K562 (cell line): ENCODE results near the gene EVL. TPM values are rescaled to one million over a fixed set of nuclear protein-coding genes. Genes with fewer than 3 reads are reported as not detected.
A peak's percentile ranks its signal among the peaks of the same experiment; 100 is the strongest.

ENCODE experiments used
- AFF1 ChIP-seq, 2 experiments: fragments of 450-650 bp; IDR thresholded peaks; 2 replicates each; pipeline ENCODE4 v1.6.1; 2018; ENCODE audit warnings: mild to moderate bottlenecking in 2 of 2, low read depth in 1 of 2; ENCODE audit not compliant: partially characterized antibody in 2 of 2
- ARID2 ChIP-seq: fragments of 450-650 bp; IDR thresholded peaks from 2 replicates; pipeline ENCODE4 v1.6.1; 2017; ENCODE audit warnings: antibody characterized with exemption, mild to moderate bottlenecking
- ATF4 ChIP-seq: fragments of 450-650 bp; formaldehyde crosslinking; IDR thresholded peaks from 2 replicates; pipeline ENCODE4 v1.4.0; 2022; ENCODE audit warnings: mild to moderate bottlenecking, moderate library complexity
- BRD9 ChIP-seq: fragments of 450-650 bp; IDR thresholded peaks from 2 replicates; pipeline ENCODE4 v1.6.1; 2018; ENCODE audit warnings: low read depth; ENCODE audit not compliant: partially characterized antibody
- CTCFL ChIP-seq: IDR thresholded peaks from 2 replicates; pipeline ENCODE4 v1.6.1; 2011; ENCODE audit warnings: borderline replicate concordance, low read depth, mild to moderate bottlenecking, moderate library complexity, low read length; ENCODE audit not compliant: insufficient read depth, poor library complexity, severe bottlenecking
- HCFC1 ChIP-seq: IDR thresholded peaks from 2 replicates; pipeline ENCODE4 v1.6.1; 2012; ENCODE audit warnings: low read depth, low read length, improper control_type of control experiment
- ILF3 ChIP-seq: fragments of 450-650 bp; IDR thresholded peaks from 2 replicates; pipeline ENCODE4 v1.6.1; 2018; ENCODE audit warnings: antibody characterized with exemption, mild to moderate bottlenecking, moderate library complexity, borderline replicate concordance
- JUND ChIP-seq, 2 experiments: IDR thresholded peaks; 2 replicates in 1 of 2; 3 replicates in 1 of 2; pipeline ENCODE4 v1.6.1; 2011; ENCODE audit warnings: borderline replicate concordance in 2 of 2, low read depth in 2 of 2, low read length in 2 of 2, improper control_type of control experiment in 1 of 2, missing biosample characterization in 1 of 2, missing genetic modification characterization in 1 of 2, missing genetic modification reagents in 1 of 2
- KLF13 ChIP-seq: fragments of 450-650 bp; IDR thresholded peaks from 2 replicates; pipeline ENCODE4 v1.6.1; 2016; ENCODE audit warnings: missing genetic modification characterization, low read depth, mild to moderate bottlenecking, missing compliant biosample characterization, moderate library complexity, borderline replicate concordance
- PPARD ChIP-seq: fragments of 250-450 bp; sonication (Bioruptor Pico); IDR thresholded peaks from 2 replicates; pipeline ENCODE4 v1.8.0; 2022; ENCODE audit warnings: inconsistent platforms, mild to moderate bottlenecking, moderate library complexity
- RBM22 ChIP-seq: fragments of 200-400 bp; formaldehyde crosslinking; IDR thresholded peaks from 2 replicates; pipeline ENCODE4 v1.6.1; 2018; ENCODE audit warnings: low read length, low read depth; ENCODE audit not compliant: poor library complexity, severe bottlenecking
- RFX7 ChIP-seq: fragments of 250-450 bp; sonication (Bioruptor Pico); IDR thresholded peaks from 2 replicates; pipeline ENCODE4 v1.5.1; 2021; ENCODE audit warnings: mild to moderate bottlenecking
- SAFB ChIP-seq: fragments of 200-400 bp; formaldehyde crosslinking; IDR thresholded peaks from 2 replicates; pipeline ENCODE4 v1.6.1; 2017; ENCODE audit warnings: low read depth, low read length, borderline replicate concordance
- STAG1 ChIP-seq: sonication (generic); formaldehyde crosslinking; IDR thresholded peaks from 2 replicates; pipeline ENCODE4 v1.5.0; 2020; ENCODE audit warnings: missing genetic modification reagents, borderline replicate concordance
- TCFL5 ChIP-seq: fragments of 250-450 bp; sonication (Bioruptor Pico); conservative IDR thresholded peaks from 2 replicates; pipeline ENCODE4 v1.6.1; 2021; ENCODE audit warnings: mild to moderate bottlenecking, moderate library complexity, matching md5 sums
- TFAM ChIP-seq: fragments of 250-450 bp; sonication (Bioruptor Pico); conservative IDR thresholded peaks from 2 replicates; pipeline ENCODE4 v1.5.0; 2021; ENCODE audit warnings: mild to moderate bottlenecking, moderate library complexity
- TFAP4 ChIP-seq: sonication (generic); formaldehyde crosslinking; IDR thresholded peaks from 2 replicates; pipeline ENCODE4 v1.8.0; 2022; ENCODE audit warnings: missing genetic modification reagents, mild to moderate bottlenecking, moderate library complexity, borderline replicate concordance
- ZFX ChIP-seq: sonication (generic); formaldehyde crosslinking; IDR thresholded peaks from 2 replicates; pipeline ENCODE4 v1.8.0; 2022; ENCODE audit warnings: mild to moderate bottlenecking, missing genetic modification reagents, moderate library complexity
- polyA plus RNA-seq, 8 experiments: library from polyadenylated mRNA; depleted of rRNA in 4 of 8; stranded (reverse) in 5 of 8; unstranded in 3 of 8; fragments of >200 nt; fragmentation: Nextera tagmentation in 2 of 8; fragmentation: Illumina TruSeq in 1 of 8; extraction: Ambion mirVana in 2 of 8; extraction: Trizol in 1 of 8; gene quantifications; 2 replicates each; pipeline versions ENCODE4 v1.2.1 to v1.2.3, GENCODE V29; 2011 to 2014; ENCODE audit warnings: inconsistent platforms in 1 of 8, missing spikeins in 1 of 8
- total RNA-seq, 7 experiments: library from RNA; depleted of rRNA in 6 of 7; stranded (reverse); fragments of >200 nt in 6 of 7; fragmentation: Illumina TruSeq in 2 of 7; extraction: Trizol in 2 of 7; gene quantifications; 2 replicates each; pipeline versions ENCODE4 v1.2.1 to v1.2.3, GENCODE V29; 2011 to 2021; ENCODE audit warnings: low replicate concordance in 1 of 7

EVL gene
- total and polyA plus RNA-seq, 9 of the 15 experiments (the other 6 are each of a cell fraction or from before 2014, with no cell fraction given): 2.9 to 43.4 (median 23.9) TPM

GRCh38 chr14:100192672-100193416 is 127.6 kb downstream of the EVL start (continued):
- TF ChIP-seq AFF1 (IDR thresholded peaks at IDR 0.05; ENCODE audit: low read depth in 1 of 2, partially characterized antibody in 2 of 2) (no peak), RBM22 (no peak), ILF3 (no peak), BRD9 (peak; percentile 48), HCFC1 (peak; percentile 33; the same call in 1 of the 2 replicates), TFAP4 (CRISPR knock-in tag) (peak; percentile 89), JUND (IDR thresholded peaks at IDR 0.05; ENCODE audit: borderline replicate concordance, low read depth, low read length) (no peak; the same call in 1 of the 2 replicates), JUND (tag; IDR thresholded peaks at IDR 0.05; ENCODE audit: borderline replicate concordance, low read depth, low read length) (no peak; the same call in 2 of the 3 replicates), PPARD (CRISPR knock-in tag) (no peak), CTCFL (peak; percentile 72), STAG1 (CRISPR knock-in tag) (no peak; the same call in 1 of the 2 replicates), TCFL5 (CRISPR knock-in tag) (no peak), ARID2 (peak; percentile 91), SAFB (0 out of 2 replicates have a peak, but pooled peaks have one; percentile 52), TFAM (CRISPR knock-in tag) (no peak), KLF13 (tag) (no peak), ZFX (CRISPR knock-in tag) (peak; percentile 94), ATF4 (no peak), RFX7 (no peak)
